Effector memory CD4-positive, alpha-beta T cell (primary cell): ENCODE results near the gene POU1F1.
"Not testable (repeated sequence)": the region's sequence is repeated elsewhere in the genome, so short reads cannot be mapped to it uniquely, and the experiment has no call there.

ENCODE experiments used
- DNase-seq, 3 donors: peaks; one replicate each; pipeline ENCODE4 v3.0.0-alpha.2; 2020
- H3K27ac ChIP-seq: 2 replicates; pipeline ENCODE4 v1.7.0; 2013; ENCODE audit warnings: mild to moderate bottlenecking, low read length, moderate library complexity; ENCODE audit not compliant: insufficient read depth, poor library complexity, severe bottlenecking
- H3K27me3 ChIP-seq: replicated peaks from 2 replicates; pipeline ENCODE4 v1.7.0; 2013; ENCODE audit warnings: mild to moderate bottlenecking, low read length; ENCODE audit not compliant: insufficient read depth, control insufficient read depth, poor library complexity, severe bottlenecking
- H3K36me3 ChIP-seq: 2 replicates; pipeline ENCODE4 v1.7.0; 2013; ENCODE audit warnings: mild to moderate bottlenecking, low read length, moderate library complexity; ENCODE audit not compliant: control insufficient read depth, insufficient read depth
- H3K4me1 ChIP-seq: 2 replicates; pipeline ENCODE4 v1.7.0; 2013; ENCODE audit warnings: low read length, mild to moderate bottlenecking; ENCODE audit not compliant: control insufficient read depth, insufficient read depth, poor library complexity, severe bottlenecking
- H3K4me3 ChIP-seq: 2 replicates; pipeline ENCODE4 v1.7.0; 2013; ENCODE audit warnings: low read length, low read depth, mild to moderate bottlenecking; ENCODE audit not compliant: insufficient read depth, poor library complexity, severe bottlenecking
- H3K9me3 ChIP-seq: 2 replicates; pipeline ENCODE4 v1.7.0; 2013; ENCODE audit warnings: mild to moderate bottlenecking, low read length, moderate library complexity; ENCODE audit not compliant: control insufficient read depth

POU1F1 gene

DNA sequence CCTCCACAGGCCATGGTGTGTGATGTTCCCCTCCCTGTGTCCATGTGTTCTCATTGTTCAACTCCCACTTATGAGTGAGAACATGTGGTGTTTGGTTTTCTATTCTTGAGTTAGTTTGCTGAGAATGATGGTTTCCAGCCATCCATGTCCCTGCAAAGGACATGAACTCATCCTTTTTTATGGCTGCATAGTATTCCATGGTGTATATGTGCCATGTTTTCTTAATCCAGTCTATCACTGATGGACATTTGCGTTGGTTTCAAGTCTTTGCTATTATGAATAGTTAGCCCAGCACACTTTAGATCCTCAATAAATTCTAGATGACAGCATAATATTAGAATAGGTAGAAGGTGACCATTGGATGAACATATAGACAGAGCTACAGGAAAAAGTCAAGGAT, 28.6 kb upstream of the POU1F1 start:
- H3K4me1 ChIP-seq, H3K9me3 ChIP-seq, H3K27ac ChIP-seq, DNase-seq, H3K36me3 ChIP-seq, H3K4me3 ChIP-seq, H3K27me3 ChIP-seq: not testable (repeated sequence)

DNA sequence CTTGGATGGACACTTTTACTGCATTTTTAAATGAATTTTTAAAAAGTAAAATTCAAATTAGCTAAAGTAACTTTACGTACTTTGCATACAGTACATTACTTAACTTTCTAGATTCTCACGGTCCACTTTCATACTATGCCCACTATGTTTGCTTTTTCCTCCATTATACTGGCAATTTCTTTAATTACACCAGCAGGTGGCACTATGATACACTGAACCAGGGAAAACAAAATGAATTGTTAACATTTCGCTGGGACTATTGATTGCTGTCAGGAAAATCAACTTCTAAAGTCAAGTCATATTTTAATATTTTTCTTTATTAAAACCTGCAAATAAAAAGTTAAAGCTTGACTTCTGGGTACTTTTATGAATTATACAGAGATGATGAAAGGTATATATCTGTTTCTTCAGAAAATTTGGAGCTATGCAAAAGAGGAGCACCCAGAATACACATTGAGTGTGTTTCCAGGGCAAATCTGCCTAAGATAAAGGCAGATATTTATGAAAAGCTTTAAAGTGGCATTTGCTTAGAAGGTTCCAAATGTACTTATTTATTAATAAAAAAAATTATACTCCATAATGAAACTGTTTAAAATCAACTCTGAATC, 21.8 kb upstream of the POU1F1 start:
- Histone ChIP-seq H3K36me3 (no peaks in the 10 kb centered on the region), H3K9me3 (no peaks in the 10 kb centered on the region), H3K4me3 (no peak overlapping the region), H3K27ac (no peak overlapping the region), H3K4me1 (no peaks in the 10 kb centered on the region), H3K27me3 (no peaks in the 10 kb centered on the region)
- no peak for DNase-seq

DNA sequence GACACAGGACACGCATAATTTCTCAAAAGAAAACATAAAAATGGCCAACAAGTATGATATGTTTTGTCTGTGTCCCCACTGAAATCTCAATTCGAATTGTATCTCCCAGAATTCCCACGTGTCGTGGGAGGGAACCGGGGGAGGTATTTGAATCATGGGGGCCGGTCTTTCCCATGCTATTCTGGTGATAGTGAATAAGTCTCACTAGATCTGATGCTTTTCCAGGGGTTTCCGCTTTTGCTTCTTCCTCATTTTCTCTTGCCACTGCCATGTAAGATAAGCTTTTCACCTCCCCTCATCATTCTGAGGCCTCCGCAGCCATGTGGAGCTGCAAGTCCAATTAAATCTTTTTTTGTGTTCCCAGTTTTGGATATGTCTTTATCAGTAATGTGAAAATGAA, 12.1 kb upstream of the POU1F1 start:
- H3K4me3 ChIP-seq: no peak overlapping the region
- DNase-seq: no peak

DNA sequence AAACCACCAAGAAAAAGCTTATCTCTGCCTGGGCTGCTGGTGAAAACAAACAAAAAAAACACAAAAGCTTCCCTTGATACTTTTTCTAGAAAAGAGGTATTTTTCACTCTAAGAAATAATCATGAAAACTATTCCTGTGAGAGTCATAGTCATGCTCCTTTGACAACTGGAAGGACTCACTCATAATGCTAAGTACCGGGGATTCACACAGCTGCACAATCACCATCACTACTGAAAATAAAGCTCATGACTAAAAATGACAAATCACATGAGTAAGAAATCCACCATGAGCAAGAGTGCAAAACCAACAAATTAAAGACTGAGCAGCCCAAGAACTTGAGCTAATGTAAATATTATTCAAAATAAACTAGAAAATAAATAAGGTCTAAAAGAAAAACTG, 10.6 kb upstream of the POU1F1 start:
- H3K27me3 ChIP-seq: no peaks in the 10 kb centered on the region
- H3K4me3 ChIP-seq: no peak overlapping the region
- no peaks in the 10 kb centered on the region for H3K36me3 ChIP-seq
- DNase-seq: no peak
- H3K27ac ChIP-seq: no peak overlapping the region
- H3K4me1 ChIP-seq: no peaks in the 10 kb centered on the region
- H3K9me3 ChIP-seq: no peaks in the 10 kb centered on the region

More for the DNA sequence above, 12.1 kb upstream of the POU1F1 start:
- Histone ChIP-seq H3K27ac (no peak overlapping the region), H3K9me3 (no peaks in the 10 kb centered on the region), H3K36me3 (no peaks in the 10 kb centered on the region), H3K4me1 (no peaks in the 10 kb centered on the region), H3K27me3 (no peaks in the 10 kb centered on the region)

DNA sequence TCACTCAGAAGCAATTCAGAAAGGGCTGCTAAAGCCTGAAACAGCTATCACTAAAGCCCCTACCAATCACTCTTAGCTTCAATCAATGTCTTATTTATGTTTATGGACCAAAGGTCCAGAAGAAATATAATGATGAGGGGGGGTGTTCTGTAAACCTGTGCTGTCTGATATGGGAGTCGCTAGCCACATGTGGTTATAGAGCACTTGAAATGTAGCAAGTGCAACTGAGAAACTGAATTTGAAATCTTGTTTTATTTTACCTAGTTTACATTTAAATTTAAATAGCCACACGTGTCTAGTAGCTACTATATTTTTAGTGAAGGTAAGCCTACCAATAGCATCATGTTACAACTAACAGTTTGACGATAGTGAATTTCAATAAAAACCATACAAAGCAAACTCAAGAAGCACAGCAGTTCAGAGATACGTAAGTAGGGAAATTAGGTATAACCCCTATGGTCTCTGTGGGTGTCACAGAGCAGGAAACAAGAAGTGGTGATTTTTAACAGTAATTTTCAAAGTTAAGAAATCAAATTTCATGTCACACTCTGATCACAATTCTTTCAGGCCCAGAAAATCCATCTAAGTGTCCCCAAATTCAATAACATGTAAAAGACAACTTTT, 3.6 kb downstream of the POU1F1 start:
- Histone ChIP-seq H3K4me3 (no peak overlapping the region), H3K36me3 (no peaks in the 10 kb centered on the region), H3K4me1 (no peaks in the 10 kb centered on the region), H3K27me3 (no peaks in the 10 kb centered on the region), H3K27ac (no peak overlapping the region), H3K9me3 (no peaks in the 10 kb centered on the region)
- no peak for DNase-seq

DNA sequence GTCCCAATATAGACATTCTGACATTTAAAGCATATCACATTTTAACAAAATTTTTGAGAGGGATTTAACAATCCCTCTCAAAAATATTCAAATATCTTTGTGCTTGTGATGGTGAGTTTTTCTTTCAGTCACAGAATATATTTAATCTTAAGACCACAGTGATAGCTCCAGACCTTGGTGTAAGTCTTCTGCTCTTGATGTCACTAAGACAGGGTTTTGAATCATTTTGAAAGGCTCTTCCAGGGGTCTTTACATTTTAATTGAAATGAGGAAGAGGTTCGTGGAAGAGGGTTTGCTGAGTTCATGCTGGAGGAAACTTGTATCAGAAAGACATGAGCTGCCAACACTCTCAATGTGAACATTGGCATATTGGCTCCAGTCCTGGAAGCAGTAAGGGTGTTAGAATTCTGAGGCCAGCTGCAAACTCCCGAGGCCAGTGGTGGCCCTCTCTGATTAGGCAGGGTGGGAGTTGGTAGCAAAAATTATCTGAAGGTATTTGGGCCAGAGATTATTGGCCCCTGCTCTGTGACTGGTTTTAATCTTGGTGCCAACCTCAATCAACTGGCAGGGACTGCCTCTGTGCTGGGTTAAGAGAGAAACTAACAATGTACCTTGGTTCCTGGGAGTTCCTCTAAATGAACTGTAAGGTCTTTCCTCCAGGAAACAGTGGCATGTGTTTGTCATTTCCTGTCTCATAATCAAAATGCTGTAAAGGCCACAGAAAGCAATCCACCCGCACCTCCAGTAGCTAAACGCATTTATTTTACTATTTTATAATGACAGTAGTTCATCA, 5.3 kb downstream of the POU1F1 start:
- DNase-seq: no peak
- Histone ChIP-seq H3K9me3 (no peaks in the 10 kb centered on the region), H3K27ac (no peak overlapping the region), H3K36me3 (no peaks in the 10 kb centered on the region), H3K4me1 (no peaks in the 10 kb centered on the region), H3K4me3 (no peak overlapping the region), H3K27me3 (no peaks in the 10 kb centered on the region)

DNA sequence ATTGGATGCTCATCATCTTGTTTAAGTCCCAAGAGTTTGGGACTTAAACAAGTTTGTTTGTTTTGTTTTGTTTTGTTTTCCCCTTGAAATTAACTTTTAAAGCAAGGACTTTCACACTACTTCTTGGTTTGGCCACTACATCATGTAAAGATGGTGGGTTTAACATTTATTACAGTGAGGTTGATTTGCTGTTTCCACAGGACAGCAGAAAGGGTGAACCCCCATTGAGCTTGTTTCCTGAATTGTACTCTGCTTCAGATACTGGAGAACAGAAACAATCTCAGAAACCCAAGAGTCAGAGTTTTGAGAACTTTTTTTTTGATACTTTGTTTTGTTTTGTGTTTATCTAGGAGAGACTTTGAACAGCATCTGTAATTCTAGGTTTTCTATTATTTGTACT, 6.7 kb downstream of the POU1F1 start:
- DNase-seq: no peak
- Histone ChIP-seq H3K27ac (no peak overlapping the region), H3K36me3 (no peaks in the 10 kb centered on the region), H3K4me1 (no peaks in the 10 kb centered on the region), H3K4me3 (no peak overlapping the region), H3K9me3 (no peaks in the 10 kb centered on the region), H3K27me3 (no peaks in the 10 kb centered on the region)

DNA sequence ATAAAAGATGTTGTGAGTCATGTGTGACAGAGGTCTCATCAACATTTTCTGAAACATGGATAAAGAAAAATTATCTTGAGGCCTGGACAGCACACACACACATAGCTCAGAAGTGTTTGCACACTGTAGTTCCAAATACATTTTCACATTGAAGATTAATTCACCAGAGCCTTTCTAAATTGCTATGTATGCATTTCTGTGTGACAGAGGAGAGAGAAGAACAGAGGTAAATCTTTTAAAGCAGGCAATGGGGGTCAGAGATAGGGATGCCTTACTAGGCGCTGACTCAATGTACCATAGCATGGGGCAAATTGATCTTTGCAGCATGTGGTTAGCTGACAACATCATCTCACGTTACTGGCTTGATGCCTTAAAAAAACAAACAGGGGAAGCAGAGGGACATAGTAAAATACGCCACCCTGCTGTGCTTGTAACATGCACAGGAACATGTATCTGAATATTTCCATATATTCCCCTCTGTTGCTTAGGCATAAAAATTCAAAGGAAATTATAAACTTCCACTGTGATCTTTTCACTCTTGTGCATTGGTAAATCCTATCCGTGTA, 7.7 kb downstream of the POU1F1 start:
- H3K4me1 ChIP-seq: no peaks in the 10 kb centered on the region
- H3K9me3 ChIP-seq: no peaks in the 10 kb centered on the region
- H3K4me3 ChIP-seq: no peak overlapping the region
- H3K27ac ChIP-seq: no peak overlapping the region
- H3K36me3 ChIP-seq: no peaks in the 10 kb centered on the region
- H3K27me3 ChIP-seq: no peaks in the 10 kb centered on the region
- DNase-seq: no peak

DNA sequence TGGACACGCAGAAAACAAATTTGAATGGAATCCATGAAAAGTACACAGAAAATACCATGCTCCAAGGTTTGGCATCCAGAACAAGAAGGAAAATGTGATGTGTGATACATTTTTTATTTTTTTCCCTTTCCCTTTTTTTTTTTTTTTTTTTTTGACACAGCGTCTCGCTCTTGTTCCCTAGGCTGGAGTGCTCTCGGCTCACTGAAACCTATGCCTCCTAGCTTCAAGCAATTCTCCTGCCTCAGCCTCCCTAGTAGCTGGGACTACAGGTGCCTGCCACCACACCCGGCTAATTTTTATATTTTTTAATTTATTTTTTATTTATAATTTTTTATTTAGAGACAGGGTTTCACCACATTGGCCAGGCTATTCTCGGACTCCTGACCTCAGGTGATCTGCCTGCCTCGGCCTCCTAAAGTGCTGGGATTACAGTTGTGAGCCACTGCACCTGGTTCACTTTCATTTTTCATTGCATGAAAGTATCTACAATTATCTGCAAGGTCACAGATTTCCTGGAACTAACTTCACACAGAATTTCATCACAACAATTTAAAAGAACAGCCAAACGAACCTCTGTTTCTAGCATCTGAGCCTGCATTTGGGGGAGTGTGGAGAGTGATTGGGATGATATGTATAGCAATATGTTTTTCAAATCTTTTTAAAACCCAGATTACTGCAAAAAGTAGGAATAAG, 8.3 kb downstream of the POU1F1 start:
- DNase-seq: no peak
- H3K9me3 ChIP-seq: no peaks in the 10 kb centered on the region
- no peaks in the 10 kb centered on the region for H3K36me3 ChIP-seq

More for the DNA sequence above, 8.3 kb downstream of the POU1F1 start:
- no peaks in the 10 kb centered on the region for H3K27me3 ChIP-seq
- H3K4me3 ChIP-seq: no peak overlapping the region
- H3K4me1 ChIP-seq: no peaks in the 10 kb centered on the region
- no peak overlapping the region for H3K27ac ChIP-seq
